ENCODE results near the gene MLXIPL. TPM values are rescaled to one million over a fixed set of nuclear protein-coding genes. Genes with fewer than 3 reads are reported as not detected.
A peak's percentile ranks its signal among the peaks of the same experiment; 100 is the strongest.

The MLXIPL gene
- total RNA-seq, 1 experiment from 2014 or later: 19.8 TPM

DNA sequence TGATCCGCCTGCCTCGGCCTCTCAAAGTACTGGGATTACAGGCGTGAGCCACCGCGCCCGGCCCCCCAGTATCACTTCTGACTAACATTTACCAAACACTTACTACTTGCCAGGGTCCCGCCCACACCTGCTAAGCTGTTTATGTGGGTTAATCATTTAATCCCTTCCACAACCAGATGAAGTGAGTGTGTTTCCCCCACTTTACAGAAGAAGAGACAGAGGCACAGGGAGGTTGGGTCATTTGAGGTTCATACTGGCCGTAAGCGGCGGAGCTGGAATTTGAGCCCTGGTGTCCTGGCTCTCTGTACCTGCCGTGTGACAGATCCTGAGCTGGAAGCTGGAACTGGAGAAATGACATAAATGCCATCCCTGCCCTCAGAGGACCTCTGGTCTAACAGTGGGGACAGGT lies 28.2 kb upstream of the MLXIPL start:
- H3K4me1 Mint-ChIP-seq (ENCODE audit: low read depth, unreplicated experiment): peaks cover 17% of the 10 kb centered on the region
- no peak overlapping the region for H3K4me3 Mint-ChIP-seq (ENCODE audit: unreplicated experiment)
- Histone ChIP-seq H3K36me3 (ENCODE audit: control insufficient read depth, insufficient read depth, low read length) (no peaks in the 10 kb centered on the region), H3K9me3 (no peaks in the 10 kb centered on the region), H3K4me3 (ENCODE audit: low read depth, low read length) (no peak overlapping the region), H3K4me1 (no peaks in the 10 kb centered on the region; the same call in 1 of the 2 replicates), H3K27me3 (replicated peaks; ENCODE audit: control insufficient read depth, insufficient read depth, low read length) (no peaks in the 10 kb centered on the region)
- no peaks in the 10 kb centered on the region for H3K36me3 Mint-ChIP-seq (ENCODE audit: insufficient read depth, unreplicated experiment)
- H3K9me3 Mint-ChIP-seq (ENCODE audit: unreplicated experiment): peaks cover 9% of the 10 kb centered on the region
- BruUV-seq (replicated peaks): no TSS peak
- ChIA-PET CTCF (interaction anchor here (0.6 kb wide), 1 partner anchor 33 kb away, joined by 5 read pairs; no protein-coding TSS in a partner anchor), POLR2A (interaction anchor here (0.7 kb wide), 1 partner anchor 69 kb away, joined by 3 read pairs; no protein-coding TSS in a partner anchor)
- H3K27ac Mint-ChIP-seq (ENCODE audit: unreplicated experiment): no peak overlapping the region
- TF ChIP-seq, protein P1, sequence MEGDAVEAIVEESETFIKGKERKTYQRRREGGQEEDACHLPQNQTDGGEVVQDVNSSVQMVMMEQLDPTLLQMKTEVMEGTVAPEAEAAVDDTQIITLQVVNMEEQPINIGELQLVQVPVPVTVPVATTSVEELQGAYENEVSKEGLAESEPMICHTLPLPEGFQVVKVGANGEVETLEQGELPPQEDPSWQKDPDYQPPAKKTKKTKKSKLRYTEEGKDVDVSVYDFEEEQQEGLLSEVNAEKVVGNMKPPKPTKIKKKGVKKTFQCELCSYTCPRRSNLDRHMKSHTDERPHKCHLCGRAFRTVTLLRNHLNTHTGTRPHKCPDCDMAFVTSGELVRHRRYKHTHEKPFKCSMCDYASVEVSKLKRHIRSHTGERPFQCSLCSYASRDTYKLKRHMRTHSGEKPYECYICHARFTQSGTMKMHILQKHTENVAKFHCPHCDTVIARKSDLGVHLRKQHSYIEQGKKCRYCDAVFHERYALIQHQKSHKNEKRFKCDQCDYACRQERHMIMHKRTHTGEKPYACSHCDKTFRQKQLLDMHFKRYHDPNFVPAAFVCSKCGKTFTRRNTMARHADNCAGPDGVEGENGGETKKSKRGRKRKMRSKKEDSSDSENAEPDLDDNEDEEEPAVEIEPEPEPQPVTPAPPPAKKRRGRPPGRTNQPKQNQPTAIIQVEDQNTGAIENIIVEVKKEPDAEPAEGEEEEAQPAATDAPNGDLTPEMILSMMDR (IDR thresholded peaks at IDR 0.05; ENCODE audit: insufficient read depth in 1 of 2, low read depth in 1 of 2, low read length in 1 of 2, severe bottlenecking in 1 of 2, unreplicated experiment in 1 of 2): no peak
- intact Hi-C loops (cut with micrococcal nuclease; ENCODE audit: unreplicated experiment): no loop called here
- peaks cover 6% of the 10 kb centered on the region for H3K27me3 Mint-ChIP-seq (ENCODE audit: insufficient read depth, unreplicated experiment)
- no peak for DNase-seq

GRCh38 chr7:73650524-73650923 lies 26.2 kb upstream of the MLXIPL start:
- POLR2A ChIA-PET: no interaction called here

DNA sequence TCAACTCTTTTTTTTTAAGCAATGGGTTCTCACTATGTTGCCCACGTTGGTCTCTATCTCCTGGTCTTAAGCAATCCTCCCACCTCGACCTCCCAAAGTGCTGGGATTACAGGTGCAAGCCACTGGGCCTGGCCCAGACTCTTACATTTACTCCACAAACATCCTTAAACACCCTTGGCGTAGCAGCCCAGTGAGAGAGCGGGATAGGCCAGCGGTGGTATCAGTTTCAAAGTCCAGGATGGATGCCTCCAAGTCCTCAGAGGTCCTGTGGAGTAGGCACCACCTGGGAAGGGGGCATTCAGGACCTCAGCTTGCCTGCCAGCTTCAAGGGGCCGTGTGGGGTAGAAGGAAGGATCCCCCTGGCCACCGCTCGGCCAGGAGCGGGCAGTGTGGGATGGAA lies 25.3 kb upstream of the MLXIPL start:
- POLR2A ChIA-PET: no interaction called here
- peaks cover 6% of the 10 kb centered on the region for H3K27me3 Mint-ChIP-seq (ENCODE audit: insufficient read depth, unreplicated experiment)
- no peaks in the 10 kb centered on the region for H3K9me3 Mint-ChIP-seq (ENCODE audit: unreplicated experiment)
- peak overlapping the region; percentile 56 for H3K27ac Mint-ChIP-seq (ENCODE audit: unreplicated experiment)
- no peaks in the 10 kb centered on the region for H3K36me3 Mint-ChIP-seq (ENCODE audit: insufficient read depth, unreplicated experiment)
- TF ChIP-seq, protein P1 (IDR thresholded peaks at IDR 0.05; ENCODE audit: insufficient read depth in 1 of 2, low read depth in 1 of 2, low read length in 1 of 2, severe bottlenecking in 1 of 2, unreplicated experiment in 1 of 2): no peak
- H3K36me3 ChIP-seq (ENCODE audit: control insufficient read depth, insufficient read depth, low read length): no peaks in the 10 kb centered on the region
- no peak for DNase-seq
- peaks cover 17% of the 10 kb centered on the region for H3K4me1 Mint-ChIP-seq (ENCODE audit: low read depth, unreplicated experiment)
- no peak overlapping the region for H3K4me3 ChIP-seq (ENCODE audit: low read depth, low read length)
- no peaks in the 10 kb centered on the region for H3K27me3 ChIP-seq (replicated peaks; ENCODE audit: control insufficient read depth, insufficient read depth, low read length)
- intact Hi-C loops (cut with micrococcal nuclease; ENCODE audit: unreplicated experiment): no loop called here
- no peaks in the 10 kb centered on the region for H3K9me3 ChIP-seq
- H3K4me1 ChIP-seq: no peaks in the 10 kb centered on the region; the same call in 1 of the 2 replicates
- CTCF ChIA-PET: no interaction called here
- peak overlapping the region; percentile 79 for H3K4me3 Mint-ChIP-seq (ENCODE audit: unreplicated experiment)
- BruUV-seq (replicated peaks): TSS peak; percentile 44

More at GRCh38 chr7:73650524-73650923, 26.2 kb upstream of the MLXIPL start:
- H3K4me1 ChIP-seq: no peaks in the 10 kb centered on the region; the same call in 1 of the 2 replicates
- TF ChIP-seq, protein P1 (IDR thresholded peaks at IDR 0.05; ENCODE audit: insufficient read depth in 1 of 2, low read depth in 1 of 2, low read length in 1 of 2, severe bottlenecking in 1 of 2, unreplicated experiment in 1 of 2): no peak
- no peaks in the 10 kb centered on the region for H3K27me3 ChIP-seq (replicated peaks; ENCODE audit: control insufficient read depth, insufficient read depth, low read length)
- intact Hi-C loops (cut with micrococcal nuclease; ENCODE audit: unreplicated experiment): no loop called here
- no peak for DNase-seq
- no peak overlapping the region for H3K4me3 Mint-ChIP-seq (ENCODE audit: unreplicated experiment)
- no peak overlapping the region for H3K27ac Mint-ChIP-seq (ENCODE audit: unreplicated experiment)
- H3K36me3 Mint-ChIP-seq (ENCODE audit: insufficient read depth, unreplicated experiment): no peaks in the 10 kb centered on the region
- H3K9me3 Mint-ChIP-seq (ENCODE audit: unreplicated experiment): peaks cover 7% of the 10 kb centered on the region
- H3K9me3 ChIP-seq: no peaks in the 10 kb centered on the region
- peaks cover 17% of the 10 kb centered on the region for H3K4me1 Mint-ChIP-seq (ENCODE audit: low read depth, unreplicated experiment)
- H3K4me3 ChIP-seq (ENCODE audit: low read depth, low read length): no peak overlapping the region
- peaks cover 6% of the 10 kb centered on the region for H3K27me3 Mint-ChIP-seq (ENCODE audit: insufficient read depth, unreplicated experiment)
- BruUV-seq (replicated peaks): no TSS peak
- no peaks in the 10 kb centered on the region for H3K36me3 ChIP-seq (ENCODE audit: control insufficient read depth, insufficient read depth, low read length)
- CTCF ChIA-PET: interaction anchor here (1.4 kb wide), 1 partner anchor 44 kb away, joined by 3 read pairs; no protein-coding TSS in a partner anchor
